NCI-H446 (cell line): Measurements from ENCODE around the gene FAM111B.
"Not testable (repeated sequence)": the region's sequence is repeated elsewhere in the genome, so short reads cannot be mapped to it uniquely, and the experiment has no call there.

Experiments used
- DNase-seq, 2 experiments: peaks; one replicate each; lab custom pipeline; 2025; lab: John Stamatoyannopoulos, UW

Gene FAM111B

GRCh38 chr11:59102259-59102765 is 4.7 kb upstream of the FAM111B start:
- no peak for DNase-seq

DNA sequence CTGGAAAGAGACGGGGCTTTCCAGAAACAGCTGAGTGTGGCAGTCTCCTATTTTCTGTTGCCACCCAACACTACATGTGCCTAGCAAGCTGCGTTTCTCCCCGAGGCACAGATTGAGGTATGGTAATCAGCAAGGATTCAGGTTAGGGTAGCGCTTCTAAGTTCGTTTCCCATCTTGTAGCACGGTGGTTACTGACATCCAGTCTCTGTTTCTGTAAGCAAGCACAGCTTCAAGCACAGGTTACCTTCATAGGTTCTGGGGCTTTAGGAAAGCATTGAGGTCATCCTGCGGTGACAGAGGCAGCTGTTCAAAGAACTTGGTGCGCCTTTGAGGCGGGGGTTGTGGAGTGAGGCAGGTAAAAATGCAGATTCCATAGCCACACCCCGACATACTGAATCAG is 684 bp downstream of the FAM111B start:
- DNase-seq: not testable (repeated sequence)

DNA sequence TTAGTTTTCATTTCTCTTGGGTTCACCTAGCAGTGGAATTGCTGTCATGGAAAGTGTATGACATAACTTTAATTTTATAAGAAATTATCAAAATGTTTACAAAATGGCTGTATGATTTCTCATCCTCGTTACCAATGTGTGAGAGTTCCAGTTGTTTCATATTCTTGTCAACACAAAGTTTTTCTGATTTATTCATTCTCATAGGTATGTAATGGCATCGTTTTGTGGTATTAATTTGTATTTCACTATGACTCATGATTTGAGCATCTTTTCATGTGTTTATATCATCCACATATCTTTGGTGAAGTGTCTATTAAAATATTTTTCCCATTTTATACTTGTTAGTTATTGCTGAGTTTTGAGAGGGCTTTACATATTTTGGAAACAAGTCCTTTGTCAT is 5.5 kb downstream of the FAM111B start:
- DNase-seq: no peak

GRCh38 chr11:59114344-59114743 is 7.3 kb downstream of the FAM111B start:
- no peak for DNase-seq

- no peak for DNase-seq
These were observed 8.5 kb downstream of the FAM111B start for GRCh38 chr11:59115553-59115952.

DNA sequence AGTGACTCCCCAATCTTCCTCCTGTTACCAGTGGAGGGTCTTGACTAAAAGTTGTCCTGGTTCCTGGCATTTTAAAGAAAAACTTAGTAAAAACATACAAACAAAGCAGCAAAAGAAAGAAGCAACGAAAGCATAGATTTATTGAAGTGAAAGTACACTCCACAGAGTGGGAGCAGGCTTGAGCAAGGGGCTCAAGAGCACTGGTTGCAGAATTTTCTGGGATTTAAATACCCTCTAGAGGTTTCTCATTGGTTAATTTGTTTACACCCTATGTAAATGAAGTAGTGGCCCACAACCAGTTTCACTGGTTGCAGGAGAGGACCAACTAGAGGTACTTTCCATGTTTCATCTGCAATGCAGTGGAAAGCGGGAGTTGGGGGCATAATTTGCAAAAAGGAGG is 10.7 kb downstream of the FAM111B start:
- no peak for DNase-seq

GRCh38 chr11:59119826-59120225 is 12.8 kb downstream of the FAM111B start:
- no peak for DNase-seq

GRCh38 chr11:59135648-59136461 is 28.8 kb downstream of the FAM111B start:
- peak; percentile 47 to 85 for DNase-seq

DNA sequence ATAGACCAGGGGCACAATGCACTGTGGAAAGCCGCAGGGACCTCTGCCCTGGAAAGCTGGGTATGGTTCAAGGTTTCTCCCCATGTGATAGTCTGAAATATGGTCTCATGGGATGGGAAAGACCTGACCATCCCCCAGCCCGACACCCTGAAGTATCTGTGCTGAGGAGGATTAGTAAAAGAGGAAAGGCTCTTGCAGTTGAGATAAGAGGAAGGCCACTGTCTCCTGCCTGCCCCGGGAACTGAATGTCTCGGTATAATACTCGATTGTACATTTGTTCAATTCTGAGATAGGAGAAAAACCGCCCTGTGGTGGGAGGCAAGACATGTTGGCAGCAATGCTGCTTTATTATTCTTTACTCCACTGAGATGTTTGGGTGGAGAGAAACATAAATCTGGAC is 29.5 kb downstream of the FAM111B start:
- DNase-seq: not testable (repeated sequence)

GRCh38 chr11:59137190-59137589 is 30.2 kb downstream of the FAM111B start:
- no peak for DNase-seq

GRCh38 chr11:59138643-59139042 is 31.6 kb downstream of the FAM111B start:
- DNase-seq: no peak

DNA sequence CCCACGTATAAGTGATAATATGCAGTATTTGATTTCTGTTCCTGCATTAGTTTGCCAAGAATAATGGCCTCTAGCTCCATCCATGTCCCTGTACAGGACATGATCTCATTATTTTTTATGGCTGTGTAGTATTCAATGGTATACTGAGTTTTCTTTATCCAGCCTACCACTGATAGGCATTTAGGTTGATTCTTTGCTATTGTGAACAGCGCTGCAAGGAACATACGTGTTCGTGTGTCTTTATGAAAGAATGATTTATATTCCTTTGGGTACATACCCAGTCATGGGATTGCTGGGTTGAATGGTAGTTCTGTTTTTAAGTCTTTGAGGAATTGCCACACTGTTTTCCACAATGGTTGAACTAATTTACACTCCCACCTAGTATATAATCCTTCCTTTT is 34.2 kb downstream of the FAM111B start:
- DNase-seq: no peak

DNA sequence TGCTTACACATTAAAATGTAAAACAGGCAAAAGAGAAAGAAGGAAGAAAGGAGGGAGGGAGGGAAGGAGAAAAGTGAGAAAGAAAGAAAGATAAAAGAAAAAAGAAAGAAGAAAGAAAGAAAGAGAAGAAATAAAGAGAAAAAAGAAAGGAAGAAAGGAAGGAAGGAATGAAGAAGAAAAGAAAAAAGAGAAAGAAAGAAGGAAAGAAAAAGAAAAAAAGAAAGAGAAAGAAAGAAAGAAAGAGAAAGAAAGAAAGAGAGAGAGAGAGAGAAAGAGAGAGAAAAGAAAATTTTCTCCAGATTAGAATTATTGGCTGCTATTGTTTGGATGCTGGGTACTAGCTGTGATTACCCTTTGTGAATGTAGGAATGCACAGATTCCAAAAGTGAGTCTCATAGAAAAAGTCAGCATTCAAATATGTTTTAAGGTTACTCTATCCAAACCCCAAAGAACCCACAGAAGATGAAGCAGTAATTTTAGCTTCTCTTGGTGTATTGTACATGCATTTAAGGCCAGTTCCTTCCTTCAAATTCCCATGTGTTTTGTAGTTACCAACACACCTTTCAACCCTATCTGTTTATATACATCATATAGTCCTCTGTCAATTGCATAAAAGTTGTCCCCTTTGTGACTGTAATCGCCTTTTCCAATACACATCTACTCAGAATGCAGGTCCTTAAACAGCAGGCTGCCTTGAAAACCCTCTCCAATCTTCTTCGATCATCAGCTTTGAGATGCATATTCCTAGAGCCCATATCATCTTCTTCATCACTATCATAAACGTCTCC is 34.8 kb downstream of the FAM111B start:
- DNase-seq: no peak

GRCh38 chr11:59142530-59143507 is 35.8 kb downstream of the FAM111B start, which contains the start of gene FAM111A:
Gene FAM111A (plus strand): TSS chr11:59142856. CDS start chr11:59148873, 6,017 bp downstream.
- no peak for DNase-seq

GRCh38 chr11:59144096-59144495 is 37.1 kb downstream of the FAM111B start:
- DNase-seq: no peak

GRCh38 chr11:59144579-59145345 is 37.7 kb downstream of the FAM111B start:
- DNase-seq: no peak

- no peak for DNase-seq
These were observed 38.5 kb downstream of the FAM111B start for GRCh38 chr11:59145534-59145933.

DNA sequence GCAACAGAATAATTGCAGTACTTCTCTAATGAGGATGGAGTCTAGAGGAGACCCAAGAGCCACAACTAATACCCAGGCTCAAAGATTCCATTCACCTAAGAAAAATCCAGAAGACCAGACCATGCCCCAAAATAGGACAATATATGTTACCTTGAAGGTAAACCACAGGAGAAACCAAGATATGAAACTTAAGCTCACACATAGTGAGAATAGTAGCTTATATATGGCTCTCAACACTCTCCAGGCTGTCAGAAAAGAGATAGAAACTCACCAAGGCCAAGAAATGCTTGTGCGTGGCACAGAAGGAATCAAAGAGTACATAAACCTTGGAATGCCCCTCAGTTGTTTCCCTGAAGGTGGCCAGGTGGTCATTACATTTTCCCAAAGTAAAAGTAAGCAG is 44.7 kb downstream of the FAM111B start:
- no peak for DNase-seq

GRCh38 chr11:59152312-59152951 is 45.4 kb downstream of the FAM111B start:
- no peak for DNase-seq

DNA sequence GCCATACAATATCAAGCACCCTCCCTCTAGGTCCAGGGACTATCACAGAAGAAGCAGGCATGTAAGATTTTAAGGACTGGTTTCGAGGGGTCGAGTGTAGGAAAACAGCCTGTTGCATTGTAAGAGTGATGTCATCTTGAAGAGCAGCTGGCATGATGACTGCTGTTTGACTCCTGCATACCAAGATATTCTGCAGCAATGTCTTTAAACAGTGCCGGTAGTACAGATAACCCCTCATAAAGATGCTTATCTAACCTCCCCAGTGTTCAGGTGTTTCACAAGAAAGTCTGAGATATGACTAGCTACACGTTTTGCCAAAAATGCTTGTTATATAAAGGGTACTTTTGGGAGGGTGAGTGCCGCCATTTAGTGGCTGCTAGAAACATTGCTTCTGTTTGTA is 47.6 kb downstream of the FAM111B start:
- DNase-seq: no peak
